ENCODE data around the gene CNNM1.

Gene CNNM1

GRCh38 chr10:99433378-99434020 is 104.3 kb downstream of the CNNM1 start:
- peak; percentile 18 for TF ChIP-seq CTCF (IDR thresholded peaks at IDR 0.05; ENCODE audit: low read length, missing control alignments)
- no peak overlapping the region for H3K4me3 ChIP-seq (replicated peaks; ENCODE audit: low read depth, low read length)
- DNase-seq (ENCODE audit: low read depth) = no peak

- no peak overlapping the region for H3K4me3 ChIP-seq (replicated peaks; ENCODE audit: low read depth, low read length)
- peak; percentile 50 for TF ChIP-seq CTCF (IDR thresholded peaks at IDR 0.05; ENCODE audit: low read length, missing control alignments)
- peak; percentile 69 for DNase-seq (ENCODE audit: low read depth)
Observed at GRCh38 chr10:99435986-99436638, 107.0 kb downstream of the CNNM1 start.

GRCh38 chr10:99438890-99439289 is 109.7 kb downstream of the CNNM1 start:
- H3K4me3 ChIP-seq (replicated peaks; ENCODE audit: low read depth, low read length) = no peak overlapping the region
- TF ChIP-seq CTCF (IDR thresholded peaks at IDR 0.05; ENCODE audit: low read length, missing control alignments) = no peak
- no peak for DNase-seq (ENCODE audit: low read depth)

- no peak overlapping the region for H3K4me3 ChIP-seq (replicated peaks; ENCODE audit: low read depth, low read length)
- no peak for TF ChIP-seq CTCF (IDR thresholded peaks at IDR 0.05; ENCODE audit: low read length, missing control alignments)
- no peak for DNase-seq (ENCODE audit: low read depth)
Observed at GRCh38 chr10:99442394-99442793, 113.2 kb downstream of the CNNM1 start.

GRCh38 chr10:99443500-99443899 is 114.3 kb downstream of the CNNM1 start:
- TF ChIP-seq CTCF (IDR thresholded peaks at IDR 0.05; ENCODE audit: low read length, missing control alignments) = no peak
- no peak overlapping the region for H3K4me3 ChIP-seq (replicated peaks; ENCODE audit: low read depth, low read length)
- DNase-seq (ENCODE audit: low read depth) = no peak
